HS-5 (cell line): ENCODE measurements around the gene GATAD2A.

ENCODE experiments used
- DNase-seq: peaks from one replicate; pipeline ENCODE4 v3.0.0-alpha.2; 2012; ENCODE audit warnings: low read depth

GATAD2A gene

DNA sequence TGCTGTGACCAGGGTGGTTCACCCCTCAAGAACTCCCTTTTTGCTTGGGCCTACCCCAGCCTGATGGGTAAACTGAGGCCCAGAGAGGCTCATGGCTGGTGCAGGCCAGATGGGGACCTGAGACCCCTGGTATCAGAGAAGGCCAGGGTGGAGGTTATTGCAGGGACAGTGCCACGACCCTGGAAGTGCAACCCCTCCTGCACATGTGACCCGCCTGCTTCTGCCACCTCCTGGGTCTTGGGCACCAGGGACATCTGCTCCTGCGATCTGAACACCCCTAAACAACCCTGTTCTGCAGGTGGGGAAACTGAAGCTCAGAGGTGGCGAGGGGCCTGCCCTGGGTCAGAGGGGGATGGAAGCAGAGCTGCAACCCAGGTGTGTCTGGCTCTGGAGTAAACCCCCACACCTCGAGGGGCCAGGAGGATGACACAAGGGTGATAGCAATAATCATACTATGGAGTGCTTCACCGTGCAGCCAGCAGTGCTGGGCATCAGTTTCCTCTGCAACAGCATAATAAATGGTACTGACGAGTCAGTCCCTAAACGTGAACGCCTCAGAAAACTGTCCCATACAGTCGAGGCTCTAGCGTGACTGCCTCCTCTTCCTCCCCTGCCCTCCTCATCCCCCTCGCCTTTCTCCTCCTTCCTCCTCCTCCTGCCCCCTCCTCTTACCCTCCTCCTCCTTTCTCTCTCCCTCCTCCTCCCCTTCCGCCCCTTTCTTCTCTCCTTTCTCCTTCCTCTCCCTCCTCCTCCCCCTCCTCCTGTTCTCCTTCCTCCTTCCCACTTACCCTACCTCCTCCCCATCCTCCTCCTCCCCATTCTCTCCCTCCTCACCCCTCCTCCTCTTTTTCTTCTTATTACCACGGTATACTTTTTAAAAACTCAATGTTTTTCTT lies 127.6 kb downstream of the GATAD2A start:
- no peak for DNase-seq

DNA sequence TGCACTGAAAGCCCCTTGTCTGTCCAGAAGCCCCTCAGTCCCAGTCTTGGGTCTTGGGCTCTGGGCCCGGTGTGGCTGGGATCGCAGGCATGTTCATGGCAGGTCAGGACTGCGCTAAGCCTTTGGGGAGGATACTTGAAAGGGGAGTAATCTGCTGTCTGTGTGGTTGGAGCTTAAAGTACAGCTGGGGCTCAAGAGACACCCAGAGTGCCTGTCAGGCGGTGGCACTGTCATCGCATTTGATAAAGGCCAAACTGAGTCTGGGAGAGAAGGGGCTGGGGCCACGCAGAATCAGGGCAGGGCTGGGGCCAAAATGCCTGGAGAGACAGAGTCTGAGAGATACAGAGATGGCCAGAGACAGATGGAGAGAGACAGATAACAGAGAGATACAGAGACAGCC lies 128.4 kb downstream of the GATAD2A start:
- no peak for DNase-seq

DNA sequence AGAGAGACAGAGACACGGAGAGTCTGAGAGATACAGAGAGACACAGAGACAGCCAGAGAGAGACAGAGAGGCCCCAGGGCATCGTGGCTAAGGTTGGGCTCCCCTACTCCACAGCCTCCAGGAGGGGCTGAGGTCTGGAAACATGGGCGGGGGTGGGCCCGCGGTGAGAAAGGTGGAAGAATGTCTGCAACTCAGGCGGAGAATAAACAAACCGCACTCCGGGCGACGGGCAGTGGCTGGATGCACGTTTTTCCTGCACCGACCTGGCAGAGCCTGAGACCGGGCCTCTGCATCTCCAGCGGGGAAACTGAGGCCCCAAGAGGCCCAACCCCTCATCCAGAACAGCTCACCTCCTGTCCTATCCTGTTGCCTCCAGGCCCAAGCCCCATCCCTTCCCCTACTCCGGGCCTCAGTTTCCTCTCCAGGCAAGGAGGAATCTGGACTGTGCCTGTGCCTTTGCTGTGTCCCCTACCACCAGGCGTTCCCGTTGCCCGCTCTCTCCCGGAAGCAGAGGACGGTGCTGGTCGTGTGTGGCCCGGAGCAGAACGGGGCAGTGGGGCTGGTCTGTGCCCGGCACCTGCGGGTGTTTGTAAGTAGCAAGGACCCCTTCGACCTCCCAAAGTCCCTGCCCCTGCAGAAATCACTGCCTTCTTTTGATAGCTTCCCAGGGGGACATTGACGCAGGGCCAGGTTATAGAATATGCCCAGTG lies 129.2 kb downstream of the GATAD2A start:
- no peak for DNase-seq

- no peak for DNase-seq
These were observed 130.1 kb downstream of the GATAD2A start for GRCh38 chr19:19535311-19536191.

GRCh38 chr19:19537075-19538048 lies 131.9 kb downstream of the GATAD2A start:
- no peak for DNase-seq

DNA sequence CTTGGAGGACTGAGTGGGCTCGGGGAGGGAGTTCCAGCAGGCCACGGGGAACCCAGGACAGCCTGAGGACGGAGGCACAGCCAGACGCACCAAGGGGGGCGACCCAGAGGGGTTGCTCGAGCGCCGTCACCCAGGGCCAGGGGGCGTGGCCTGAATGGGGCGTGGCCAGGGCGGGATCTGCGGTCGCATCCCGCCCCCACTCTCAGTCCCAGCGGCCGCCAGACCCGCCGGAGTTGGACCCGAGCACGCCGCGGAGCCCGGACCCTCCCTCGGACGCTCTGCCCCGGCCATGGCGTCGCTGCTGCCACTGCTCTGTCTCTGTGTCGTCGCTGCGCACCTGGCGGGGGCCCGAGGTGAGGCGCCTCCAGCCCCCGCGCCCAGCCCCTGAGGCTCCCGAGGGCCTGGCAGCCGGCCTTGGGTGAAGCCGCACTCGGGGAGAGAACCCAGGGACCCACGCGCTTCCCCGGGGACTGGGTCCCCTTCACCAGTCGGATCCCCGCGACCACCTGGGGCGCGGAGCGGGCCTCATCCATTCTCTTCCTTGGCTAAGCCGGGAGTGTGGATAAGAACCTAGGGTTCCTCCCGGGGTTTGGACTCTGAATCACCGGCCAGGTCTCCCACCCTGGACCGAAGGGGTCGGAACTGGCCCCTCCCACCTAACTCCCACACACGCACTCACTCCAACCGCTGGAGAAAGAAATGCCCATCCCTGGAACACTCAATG lies 132.7 kb downstream of the GATAD2A start, which contains the start of gene CILP2:
Gene CILP2 (plus strand): TSS at position 205 of the 724 bp plus-strand sequence. CDS start 85 bp downstream, at position 290.
- DNase-seq, result no peak

DNA sequence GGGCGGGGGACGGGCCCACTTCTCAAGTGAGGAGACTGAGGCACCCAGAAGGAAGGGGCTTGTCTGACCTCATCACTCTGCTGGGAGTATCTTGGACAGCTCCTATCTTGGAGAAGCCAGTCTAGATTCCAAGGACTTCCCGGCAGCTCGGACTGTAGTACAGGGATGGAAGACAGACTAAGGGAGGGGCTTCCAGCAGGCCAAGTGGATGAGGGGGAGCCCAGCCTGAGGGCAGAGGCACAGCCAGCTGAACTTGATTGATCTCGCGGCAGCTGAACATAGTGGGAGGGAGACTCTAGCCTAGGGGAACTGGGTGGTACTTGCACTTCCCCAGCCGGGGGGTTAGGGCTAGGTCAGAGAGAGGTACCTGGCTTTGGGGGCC lies 133.3 kb downstream of the GATAD2A start:
- DNase-seq, result no peak

- DNase-seq, result no peak
These were observed 134.2 kb downstream of the GATAD2A start for GRCh38 chr19:19539698-19540063.

- DNase-seq, result no peak
These were observed 134.7 kb downstream of the GATAD2A start for GRCh38 chr19:19540064-19540714.

- DNase-seq, result no peak
These were observed 135.4 kb downstream of the GATAD2A start for GRCh38 chr19:19540715-19541515.

- DNase-seq, result no peak
These were observed 136.1 kb downstream of the GATAD2A start for GRCh38 chr19:19541616-19542015.

DNA sequence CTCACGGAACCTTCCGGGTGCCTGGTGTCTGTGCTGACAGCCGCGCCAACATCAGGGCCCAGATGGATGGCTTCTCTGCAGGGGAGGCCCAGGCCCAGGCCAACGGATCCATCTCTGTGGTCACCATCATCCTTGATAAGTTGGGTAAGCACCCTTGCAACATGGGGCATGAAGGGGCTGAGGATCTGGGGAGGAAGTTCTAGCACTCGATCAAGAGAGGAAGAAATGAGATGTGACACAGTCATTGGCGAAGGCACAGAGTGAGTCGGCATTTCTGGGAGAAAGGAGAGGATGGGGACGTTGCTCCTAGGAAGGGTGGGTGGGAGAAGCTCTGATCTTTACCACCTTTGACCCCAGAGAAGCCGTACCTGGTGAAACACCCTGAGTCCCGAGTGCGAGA lies 137.0 kb downstream of the GATAD2A start:
- no peak for DNase-seq

- no peak for DNase-seq
These were observed 137.6 kb downstream of the GATAD2A start for GRCh38 chr19:19543101-19543500.

DNA sequence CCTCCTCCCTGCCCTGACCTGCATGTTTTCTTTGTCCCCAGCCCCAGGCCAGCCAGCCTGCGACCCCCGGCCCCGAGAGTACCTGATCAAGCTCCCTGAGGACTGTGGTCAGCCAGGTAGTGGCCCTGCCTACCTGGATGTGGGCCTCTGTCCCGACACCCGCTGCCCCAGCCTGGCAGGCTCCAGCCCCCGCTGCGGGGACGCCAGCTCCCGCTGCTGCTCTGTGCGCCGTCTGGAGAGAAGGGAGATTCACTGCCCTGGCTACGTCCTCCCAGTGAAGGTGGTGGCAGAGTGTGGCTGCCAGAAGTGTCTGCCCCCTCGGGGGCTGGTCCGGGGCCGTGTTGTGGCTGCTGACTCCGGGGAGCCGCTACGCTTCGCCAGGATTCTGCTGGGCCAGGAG lies 138.2 kb downstream of the GATAD2A start:
- no peak for DNase-seq

GRCh38 chr19:19544257-19544953 lies 138.9 kb downstream of the GATAD2A start:
- DNase-seq, result no peak

DNA sequence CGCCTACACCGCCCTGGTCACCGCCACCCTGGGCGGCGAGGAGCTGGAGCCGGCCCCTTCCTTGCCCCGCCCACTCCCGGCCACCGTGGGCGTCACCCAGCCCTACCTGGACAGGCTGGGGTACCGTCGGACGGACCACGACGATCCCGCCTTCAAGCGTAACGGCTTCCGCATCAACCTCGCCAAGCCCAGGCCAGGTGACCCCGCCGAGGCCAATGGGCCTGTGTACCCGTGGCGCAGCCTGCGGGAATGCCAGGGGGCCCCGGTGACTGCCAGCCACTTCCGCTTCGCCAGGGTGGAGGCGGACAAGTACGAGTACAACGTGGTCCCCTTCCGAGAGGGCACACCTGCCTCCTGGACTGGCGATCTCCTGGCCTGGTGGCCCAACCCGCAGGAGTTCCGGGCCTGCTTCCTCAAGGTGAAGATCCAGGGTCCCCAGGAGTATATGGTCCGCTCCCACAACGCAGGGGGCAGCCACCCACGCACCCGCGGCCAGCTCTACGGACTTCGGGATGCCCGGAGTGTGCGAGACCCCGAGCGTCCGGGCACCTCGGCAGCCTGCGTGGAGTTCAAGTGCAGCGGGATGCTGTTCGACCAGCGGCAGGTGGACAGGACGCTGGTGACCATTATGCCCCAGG lies 139.6 kb downstream of the GATAD2A start:
- DNase-seq, result no peak

DNA sequence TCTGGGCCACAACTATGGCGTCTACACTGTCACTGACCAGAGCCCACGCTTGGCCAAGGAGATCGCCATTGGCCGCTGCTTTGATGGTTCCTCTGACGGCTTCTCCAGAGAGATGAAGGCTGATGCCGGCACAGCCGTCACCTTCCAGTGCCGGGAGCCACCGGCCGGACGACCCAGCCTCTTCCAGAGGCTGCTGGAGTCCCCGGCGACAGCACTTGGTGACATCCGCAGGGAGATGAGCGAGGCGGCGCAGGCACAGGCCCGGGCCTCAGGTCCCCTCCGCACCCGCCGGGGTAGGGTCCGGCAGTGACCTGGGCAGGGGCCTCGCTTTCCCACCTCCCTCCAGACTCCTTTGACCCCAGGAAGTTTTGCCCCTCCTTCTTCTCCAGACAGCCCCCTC lies 140.2 kb downstream of the GATAD2A start:
- DNase-seq, result no peak

DNA sequence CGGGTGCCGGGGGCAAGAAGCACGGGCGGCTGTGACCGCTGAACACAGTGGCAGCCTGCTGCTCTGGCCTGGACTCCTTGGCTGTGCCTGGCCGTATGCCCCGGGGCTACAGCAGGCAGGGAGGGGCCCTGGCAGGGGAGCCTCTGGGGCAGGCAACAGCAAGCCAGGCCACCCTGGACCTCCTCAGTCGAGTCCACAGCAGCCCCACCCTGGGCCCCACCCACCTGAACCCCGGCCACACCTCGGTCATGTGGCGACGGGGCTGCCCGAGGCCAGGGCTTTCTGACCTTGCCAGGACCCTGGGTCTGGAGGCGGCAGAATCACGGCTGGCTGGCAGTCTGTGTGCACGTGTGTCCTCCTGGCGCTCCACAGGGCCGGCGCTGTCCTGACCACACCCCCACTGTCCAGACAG lies 141.3 kb downstream of the GATAD2A start:
- no peak for DNase-seq
